PC-3 (cell line): ENCODE data around the gene CCSER1.

Experiments used
- CTCF ChIP-seq: fragments of 300-600 bp; sonication (generic); conservative IDR thresholded peaks from 2 replicates; pipeline ENCODE4 v1.5.1; 2017; ENCODE audit warnings: antibody characterized with exemption, low read depth, mild to moderate bottlenecking, low read length
- EZH2 ChIP-seq: fragments of 300-600 bp; sonication (generic); IDR thresholded peaks from one replicate; pipeline ENCODE4 v1.6.1; 2017; ENCODE audit warnings: antibody characterized with exemption, mild to moderate bottlenecking, low read length; ENCODE audit not compliant: unreplicated experiment
- EZH2phosphoT487 ChIP-seq: fragments of 300-600 bp; sonication (generic); IDR thresholded peaks from 2 replicates; pipeline ENCODE4 v1.6.1; 2018; ENCODE audit warnings: mild to moderate bottlenecking, antibody characterized with exemption, low read length, borderline replicate concordance

GRCh38 chr4:90237751-90238530 is 110.7 kb downstream of the CCSER1 start:
- TF ChIP-seq CTCF (no peak), EZH2phosphoT487 (no peak), EZH2 (no peak)
